HG03025 (cell line): ENCODE data around the gene GPI.
"Not testable (repeated sequence)": the region's sequence is repeated elsewhere in the genome, so short reads cannot be mapped to it uniquely, and the experiment has no call there.

Source experiments
- ATAC-seq: cut with Tn5 transposase; IDR thresholded peaks from one replicate; pipeline ENCODE4 v1.9.1; 2021; ENCODE audit warnings: mild to moderate bottlenecking, moderate library complexity; ENCODE audit not compliant: unreplicated experiment, low FRiP score

Gene GPI

GRCh38 chr19:34364830-34365462 lies at the start of gene GPI:
TSS of gene GPI (plus strand) at chr19:34365196. CDS start at chr19:34365267, 71 bp downstream.
- peak; percentile 55 for ATAC-seq

GRCh38 chr19:34316247-34316646 lies 48.7 kb upstream of the GPI start:
- no peak for ATAC-seq

- no peak for ATAC-seq
These were observed 48.2 kb upstream of the GPI start for GRCh38 chr19:34316741-34317301.

GRCh38 chr19:34317311-34317927 lies 47.6 kb upstream of the GPI start:
- no peak for ATAC-seq

GRCh38 chr19:34319230-34319585 lies 45.8 kb upstream of the GPI start:
- no peak for ATAC-seq

- ATAC-seq, result no peak
These were observed 45.2 kb upstream of the GPI start for GRCh38 chr19:34319785-34320184.

GRCh38 chr19:34320277-34320676 lies 44.7 kb upstream of the GPI start:
- ATAC-seq, result no peak

- ATAC-seq, result no peak
These were observed 43.3 kb upstream of the GPI start for GRCh38 chr19:34321735-34322134.

GRCh38 chr19:34323433-34324204 lies 41.4 kb upstream of the GPI start:
- no peak for ATAC-seq

GRCh38 chr19:34324320-34324719 lies 40.7 kb upstream of the GPI start:
- no peak for ATAC-seq

- no peak for ATAC-seq
These were observed 39.8 kb upstream of the GPI start for GRCh38 chr19:34325181-34325580.

GRCh38 chr19:34325981-34326787 lies 38.8 kb upstream of the GPI start:
- no peak for ATAC-seq

GRCh38 chr19:34327851-34328250 lies 37.1 kb upstream of the GPI start:
- no peak for ATAC-seq

GRCh38 chr19:34328982-34329381 lies 36.0 kb upstream of the GPI start:
- ATAC-seq, result no peak

- ATAC-seq, result no peak
These were observed 34.9 kb upstream of the GPI start for GRCh38 chr19:34330116-34330515.

GRCh38 chr19:34330596-34330995 lies 34.4 kb upstream of the GPI start:
- ATAC-seq, result not testable (repeated sequence)

- ATAC-seq, result not testable (repeated sequence)
These were observed 33.4 kb upstream of the GPI start for GRCh38 chr19:34331596-34331995.

GRCh38 chr19:34332027-34332760 lies 32.8 kb upstream of the GPI start:
- ATAC-seq, result no peak

GRCh38 chr19:34335914-34336313 lies 29.1 kb upstream of the GPI start:
- no peak for ATAC-seq

GRCh38 chr19:34336781-34337271 lies 28.2 kb upstream of the GPI start:
- ATAC-seq, result no peak
